K562 (cell line): ENCODE measurements around the gene FES. TPM values are rescaled to one million over a fixed set of nuclear protein-coding genes. Genes with fewer than 3 reads are reported as not detected.
A peak's percentile ranks its signal among the peaks of the same experiment; 100 is the strongest.
"Not testable (repeated sequence)": the region's sequence is repeated elsewhere in the genome, so short reads cannot be mapped to it uniquely, and the experiment has no call there.

Source experiments
- ATAC-seq: fragments of 200-7000 bp; cut with Tn5 transposase; 3 replicates; pipeline ENCODE4 v1.9.1; 2020; ENCODE audit warnings: moderate library complexity
- BruUV-seq: library from RNA; stranded (reverse); fragments of 400-500 nt; replicated peaks from 2 replicates; lab custom pipeline; 2021; lab: Mats Ljungman, UMichigan
- CTCF ChIA-PET: fragments of 300-600 bp; formaldehyde crosslinking; extraction: SDS; loops from one replicate; lab custom pipeline; 2021; ENCODE audit warnings: low intra/inter-chr PET ratio; lab: Yijun Ruan, JAX
- POLR2A ChIA-PET: fragments of 300-600, 350-650 bp; sonication (Branson Sonifier 250); formaldehyde crosslinking; extraction: SDS; loops from one replicate; lab custom pipeline; 2021; ENCODE audit warnings: antibody characterized with exemption, inconsistent platforms; lab: Yijun Ruan, JAX
- DNase-seq, 4 experiments: peaks; one replicate each; pipeline versions ENCODE4 v3.0.0 to v3.0.0-alpha.2; 2011 to 2018; ENCODE audit warnings: low spot score in 3 of 4, mixed read lengths in 3 of 4; ENCODE audit errors: extremely low read depth in 1 of 4
- FAIRE-seq: peaks from 2 replicates; lab custom pipeline; 2011; peaks lifted over from hg19 to GRCh38; lab: Jason Lieb, UNC
- H2AFZ ChIP-seq: 2 replicates; pipeline ENCODE4 v1.6.0; 2011; ENCODE audit warnings: low read depth, low read length, control low read depth, inconsistent platforms
- H3K27ac ChIP-seq: fragments of 200-600 bp; 3 replicates; pipeline ENCODE4 v1.8.0; 2011; ENCODE audit warnings: low read depth, mild to moderate bottlenecking, control low read depth, inconsistent platforms, low read length, moderate library complexity, mixed read lengths; ENCODE audit errors: extremely low read depth
- H3K27me3 ChIP-seq, 2 experiments: fragments of 300-600 bp in 1 of 2; 2 replicates in 1 of 2; 3 replicates in 1 of 2; pipeline versions ENCODE4 v1.6.0 to v1.8.0; 2011; ENCODE audit warnings: inconsistent platforms in 2 of 2, low read length in 2 of 2, mild to moderate bottlenecking in 1 of 2, mixed read lengths in 1 of 2, moderate library complexity in 1 of 2; ENCODE audit not compliant: control insufficient read depth in 2 of 2, insufficient read depth in 2 of 2
- H3K36me3 ChIP-seq: fragments of 300-600 bp; 3 replicates; pipeline ENCODE4 v1.8.0; 2011; ENCODE audit warnings: mild to moderate bottlenecking, low read length, inconsistent platforms; ENCODE audit not compliant: control insufficient read depth, insufficient read depth
- H3K4me1 ChIP-seq, 2 experiments: fragments of 200-600 bp in 1 of 2; replicated peaks in 1 of 2; 2 replicates in 1 of 2; 3 replicates in 1 of 2; pipeline versions ENCODE4 v1.5.1 to v1.8.0; 2011; ENCODE audit warnings: inconsistent platforms in 2 of 2, low read length in 2 of 2, mild to moderate bottlenecking in 1 of 2, mixed read lengths in 1 of 2, moderate library complexity in 1 of 2; ENCODE audit not compliant: control insufficient read depth in 2 of 2, insufficient read depth in 2 of 2
- H3K4me2 ChIP-seq: 2 replicates; pipeline ENCODE4 v1.6.1; 2011; ENCODE audit warnings: low read length, control low read depth, inconsistent platforms, mixed read lengths; ENCODE audit not compliant: insufficient read depth
- H3K4me3 ChIP-seq: fragments of 200-600 bp; sonication (generic), shearing (Covaris generic); 2 replicates; pipeline ENCODE4 v1.5.1; 2016; ENCODE audit warnings: control low read depth, inconsistent platforms
- H3K79me2 ChIP-seq: fragments of 200-600 bp; 3 replicates; pipeline ENCODE4 v1.8.0; 2011; ENCODE audit warnings: low read length, inconsistent platforms; ENCODE audit not compliant: control insufficient read depth, insufficient read depth
- H3K9ac ChIP-seq, 2 experiments: 2 replicates each; pipeline versions ENCODE4 v1.6.0 to v1.6.1; 2011; ENCODE audit warnings: low read depth in 2 of 2, low read length in 2 of 2, control low read depth in 1 of 2, inconsistent platforms in 1 of 2, mild to moderate bottlenecking in 1 of 2, mixed read lengths in 1 of 2; ENCODE audit not compliant: insufficient read depth in 1 of 2
- H3K9me1 ChIP-seq: one replicate; pipeline ENCODE4 v1.6.0; 2011; ENCODE audit warnings: inconsistent platforms, mild to moderate bottlenecking, low read length, moderate library complexity; ENCODE audit not compliant: control insufficient read depth, insufficient read depth
- H3K9me3 ChIP-seq: replicated peaks from 2 replicates; pipeline ENCODE4 v1.5.1; 2011; ENCODE audit warnings: low read depth, low read length, inconsistent platforms; ENCODE audit not compliant: control insufficient read depth, insufficient read depth
- H4K20me1 ChIP-seq: replicated peaks from 2 replicates; pipeline ENCODE4 v1.6.1; 2011; ENCODE audit warnings: low read length, inconsistent platforms, mixed read lengths; ENCODE audit not compliant: control insufficient read depth, insufficient read depth
- CXXC5 ChIP-seq: fragments of 250-450 bp; sonication (Bioruptor Pico); IDR thresholded peaks from 2 replicates; pipeline ENCODE4 v1.8.0; 2022; ENCODE audit warnings: inconsistent platforms, mild to moderate bottlenecking, moderate library complexity
- MBD2 ChIP-seq: sonication (generic); IDR thresholded peaks from 2 replicates; pipeline ENCODE4 v1.6.1; 2016; ENCODE audit warnings: low read depth, borderline replicate concordance
- TCF7L2 ChIP-seq: fragments of 150-350 bp; IDR thresholded peaks from 2 replicates; pipeline ENCODE4 v1.6.1; 2016; ENCODE audit warnings: low read depth, mild to moderate bottlenecking, low read length, moderate library complexity
- ZBTB17 ChIP-seq: fragments of 450-650 bp; formaldehyde crosslinking; IDR thresholded peaks from 2 replicates; pipeline ENCODE4 v1.4.0; 2020; ENCODE audit warnings: mild to moderate bottlenecking
- ZC3H4 ChIP-seq: sonication (generic); formaldehyde crosslinking; IDR thresholded peaks from 2 replicates; pipeline ENCODE4 v1.9.0; 2021; ENCODE audit warnings: missing genetic modification reagents, borderline replicate concordance
- ZNF134 ChIP-seq: fragments of 250-450 bp; sonication (Bioruptor Pico); conservative IDR thresholded peaks from 2 replicates; pipeline ENCODE4 v1.4.0; 2020
- ZNF143 ChIP-seq: sonication (generic); formaldehyde crosslinking; IDR thresholded peaks from 2 replicates; pipeline ENCODE4 v1.9.0; 2022; ENCODE audit warnings: mild to moderate bottlenecking, missing genetic modification reagents
- ZNF507 ChIP-seq: conservative IDR thresholded peaks from 2 replicates; pipeline ENCODE4 v1.6.1; 2017; ENCODE audit warnings: missing genetic modification characterization, missing compliant biosample characterization
- ZZZ3 ChIP-seq: fragments of 450-650 bp; IDR thresholded peaks from 2 replicates; pipeline ENCODE4 v1.6.1; 2016; ENCODE audit warnings: antibody characterized with exemption, mild to moderate bottlenecking, moderate library complexity
- WGBS: fragments of 100-300 bp; shearing (Covaris generic); methylation state at CpG from one replicate; pipeline ENCODE4 v1.1.6; 2016; ENCODE audit warnings: low coverage, mixed read lengths; ENCODE audit not compliant: insufficient coverage; ENCODE audit errors: missing lambda C conversion rate; 5-methylcytosine and 5-hydroxymethylcytosine counted together
- in situ Hi-C: fragments of 300-500 bp; cut with MboI; formaldehyde crosslinking; loops from 4 replicates; pipeline ENCODE4 v1.15.0; 2018; ENCODE audit warnings: inconsistent platforms, mixed read lengths
- intact Hi-C: fragments of 100-400 bp; cut with micrococcal nuclease; formaldehyde crosslinking; loops from 2 replicates; pipeline ENCODE4 v1.14.2; 2022
- polyA plus RNA-seq, 8 experiments: library from polyadenylated mRNA; depleted of rRNA in 4 of 8; stranded (reverse) in 5 of 8; unstranded in 3 of 8; fragments of >200 nt; fragmentation: Nextera tagmentation in 2 of 8; fragmentation: Illumina TruSeq in 1 of 8; extraction: Ambion mirVana in 2 of 8; extraction: Trizol in 1 of 8; gene quantifications; 2 replicates each; pipeline versions ENCODE4 v1.2.1 to v1.2.3, GENCODE V29; 2011 to 2014; ENCODE audit warnings: inconsistent platforms in 1 of 8, missing spikeins in 1 of 8
- total RNA-seq, 7 experiments: library from RNA; depleted of rRNA in 6 of 7; stranded (reverse); fragments of >200 nt in 6 of 7; fragmentation: Illumina TruSeq in 2 of 7; extraction: Trizol in 2 of 7; gene quantifications; 2 replicates each; pipeline versions ENCODE4 v1.2.1 to v1.2.3, GENCODE V29; 2011 to 2021; ENCODE audit warnings: low replicate concordance in 1 of 7

Gene FES
- total and polyA plus RNA-seq, 9 of the 15 experiments (the other 6 are each of a cell fraction or from before 2014, with no cell fraction given) = 0.38 to 2.6 (median 0.82) TPM

- FAIRE-seq (no peak), DNase-seq (no peak), ATAC-seq (no peak)
- peaks cover 15 to 21% of the 10 kb centered on the region in 2 experiments for H3K4me1 ChIP-seq
- in situ Hi-C loops (no loop called here), intact Hi-C loops (no loop called here)
- H3K36me3 ChIP-seq = peaks cover 39% of the 10 kb centered on the region
- no peak overlapping the region; a peak in 1 of 4 replicates for H3K9ac ChIP-seq
- H3K4me2 ChIP-seq = no peak overlapping the region
- no peaks in the 10 kb centered on the region for H3K27me3 ChIP-seq
- BruUV-seq = no TSS peak
- H3K27ac ChIP-seq = peak overlapping the region; percentile 15; the same call in 1 of the 3 replicates
- POLR2A ChIA-PET = interaction anchor here (2.8 to 3.7 kb wide), 2 partner anchors 10 to 14 kb away, joined by 12 to 17 read pairs; no protein-coding TSS in a partner anchor
- H3K9me1 ChIP-seq = no peaks in the 10 kb centered on the region
- CTCF ChIA-PET = no interaction called here
- no peaks in the 10 kb centered on the region for H4K20me1 ChIP-seq
- TF ChIP-seq ZZZ3 = no peak
- no peak for TF ChIP-seq ZNF507 (tag)
- no peak for TF ChIP-seq ZNF143 (CRISPR knock-in tag)
- no peak for TF ChIP-seq CXXC5 (CRISPR knock-in tag)
- no peak for TF ChIP-seq ZNF134 (CRISPR knock-in tag)
- no peak for TF ChIP-seq ZC3H4 (CRISPR knock-in tag)
- no peak for TF ChIP-seq MBD2
- TF ChIP-seq ZBTB17 (CRISPR knock-in tag) = no peak
- no peak for TF ChIP-seq TCF7L2
- WGBS = 89% methylated on average over 5 of the region's 5 CpGs
- H3K4me3 ChIP-seq = no peak overlapping the region
- peaks cover 13% of the 10 kb centered on the region for H3K79me2 ChIP-seq
- no peaks in the 10 kb centered on the region for H3K9me3 ChIP-seq
- H2AFZ ChIP-seq = no peak overlapping the region
Observed at GRCh38 chr15:90924375-90924774, 40.1 kb downstream of the FES start.

GRCh38 chr15:90926766-90927165 lies 42.5 kb downstream of the FES start:
- H3K9me3 ChIP-seq, ATAC-seq, H3K9ac ChIP-seq, in situ Hi-C loops, H3K27me3 ChIP-seq, BruUV-seq, H3K4me2 ChIP-seq, H3K4me3 ChIP-seq, H3K27ac ChIP-seq, H4K20me1 ChIP-seq, CTCF ChIA-PET, FAIRE-seq, H2AFZ ChIP-seq, DNase-seq, intact Hi-C loops, H3K9me1 ChIP-seq: not testable (repeated sequence)
- POLR2A ChIA-PET = interaction anchor here (1.2 to 1.9 kb wide), 6 partner anchors 9 to 23 kb away, joined by 3 to 12 read pairs (median 6); partner anchors contain the start of gene MAN2A2
- 90% methylated on average over 10 of the region's 10 CpGs for WGBS
- peaks cover 32% of the 10 kb centered on the region for H3K79me2 ChIP-seq
- peaks cover 29 to 33% of the 10 kb centered on the region in 2 experiments for H3K4me1 ChIP-seq
- H3K36me3 ChIP-seq = peaks cover 21% of the 10 kb centered on the region
